CD14-positive monocyte (primary cell): Measurements from ENCODE around the gene DDA1. TPM values are rescaled to one million over a fixed set of nuclear protein-coding genes. Genes with fewer than 3 reads are reported as not detected.
"Not testable (repeated sequence)": the region's sequence is repeated elsewhere in the genome, so short reads cannot be mapped to it uniquely, and the experiment has no call there.

ENCODE experiments used
- DNase-seq, 3 donors: peaks; one replicate each; pipeline ENCODE4 v3.0.0-alpha.2; 2011 to 2022
- H2AFZ ChIP-seq: 2 replicates; pipeline ENCODE4 v1.6.0; 2012; ENCODE audit warnings: mild to moderate bottlenecking, low read depth, low read length, inconsistent platforms; ENCODE audit not compliant: insufficient read depth, poor library complexity, severe bottlenecking
- H3K27ac ChIP-seq, 2 donors: 1 replicate in 1 of 2; 2 replicates in 1 of 2; pipeline ENCODE4 v1.5.1; 2012 to 2013; ENCODE audit warnings: low read length in 2 of 2, control low read depth in 1 of 2, inconsistent platforms in 1 of 2, low read depth in 1 of 2, mild to moderate bottlenecking in 1 of 2
- H3K27me3 ChIP-seq, 2 donors: one replicate each; pipeline versions ENCODE4 v1.6.0 to v1.6.1; 2011 to 2013; ENCODE audit warnings: low read length in 2 of 2; ENCODE audit not compliant: control insufficient read depth in 2 of 2, insufficient read depth in 2 of 2
- H3K36me3 ChIP-seq, 2 donors: replicated peaks in 1 of 2; 1 replicate in 1 of 2; 2 replicates in 1 of 2; pipeline versions ENCODE4 v1.5.1 to v1.6.1; 2012 to 2013; ENCODE audit warnings: low read length in 2 of 2, control low read depth in 1 of 2, inconsistent platforms in 1 of 2, mild to moderate bottlenecking in 1 of 2; ENCODE audit not compliant: insufficient read depth in 2 of 2, control insufficient read depth in 1 of 2
- H3K4me1 ChIP-seq, 2 donors: 1 replicate in 1 of 2; 2 replicates in 1 of 2; pipeline versions ENCODE4 v1.5.1 to v1.6.1; 2012 to 2013; ENCODE audit warnings: low read length in 2 of 2, control low read depth in 1 of 2, inconsistent platforms in 1 of 2, mild to moderate bottlenecking in 1 of 2, moderate library complexity in 1 of 2; ENCODE audit not compliant: insufficient read depth in 2 of 2, control insufficient read depth in 1 of 2
- H3K4me2 ChIP-seq: replicated peaks from 2 replicates; pipeline ENCODE3; 2012; ENCODE audit warnings: low read length, moderate library complexity, mild to moderate bottlenecking; ENCODE audit not compliant: poor library complexity, severe bottlenecking; ENCODE audit errors: extremely low read depth
- H3K4me3 ChIP-seq, 3 experiments: fragments of 200-600 bp in 1 of 3; sonication (generic) in 1 of 3; replicated peaks in 1 of 3; 1 replicate in 2 of 3; 2 replicates in 1 of 3; pipeline ENCODE4 v1.5.1; 2011 to 2013; ENCODE audit warnings: low read length in 3 of 3, mild to moderate bottlenecking in 3 of 3, control low read depth in 2 of 3, low read depth in 2 of 3, inconsistent platforms in 1 of 3, moderate library complexity in 1 of 3
- H3K79me2 ChIP-seq: 2 replicates; pipeline ENCODE4 v1.6.0; 2012; ENCODE audit warnings: mild to moderate bottlenecking, control low read depth, inconsistent platforms, low read length, moderate library complexity; ENCODE audit not compliant: insufficient read depth
- H3K9ac ChIP-seq: 2 replicates; pipeline ENCODE4 v1.6.0; 2017; ENCODE audit warnings: low read length, mild to moderate bottlenecking; ENCODE audit not compliant: insufficient read depth, poor library complexity, severe bottlenecking
- H3K9me3 ChIP-seq, 2 donors: replicated peaks in 1 of 2; 1 replicate in 1 of 2; 2 replicates in 1 of 2; pipeline versions ENCODE4 v1.5.1 to v1.6.1; 2012 to 2013; ENCODE audit warnings: low read length in 2 of 2, control low read depth in 1 of 2; ENCODE audit not compliant: control insufficient read depth in 1 of 2, insufficient read depth in 1 of 2
- H4K20me1 ChIP-seq: 2 replicates; pipeline ENCODE4 v1.6.0; 2012; ENCODE audit warnings: mild to moderate bottlenecking, low read length, control low read depth, moderate library complexity; ENCODE audit not compliant: insufficient read depth
- H3K27ac Mint-ChIP-seq, 7 donors: one replicate each; pipeline ENCODE4 v1.8.0; 2020; ENCODE audit warnings: mild to moderate bottlenecking in 7 of 7, mixed read lengths in 7 of 7, moderate library complexity in 6 of 7, inconsistent platforms in 2 of 7
- H3K27me3 Mint-ChIP-seq, 3 donors: one replicate each; pipeline ENCODE4 v1.8.0; 2021 to 2022; ENCODE audit warnings: low read depth in 3 of 3, mild to moderate bottlenecking in 3 of 3, mixed read lengths in 3 of 3, moderate library complexity in 3 of 3, inconsistent platforms in 1 of 3
- H3K36me3 Mint-ChIP-seq, 2 donors: one replicate each; pipeline ENCODE4 v1.8.0; 2020; ENCODE audit warnings: mixed read lengths in 2 of 2, inconsistent platforms in 1 of 2, mild to moderate bottlenecking in 1 of 2
- H3K4me1 Mint-ChIP-seq: one replicate; pipeline ENCODE4 v1.8.0; 2020; ENCODE audit warnings: mild to moderate bottlenecking, mixed read lengths
- H3K4me3 Mint-ChIP-seq, 2 donors: one replicate each; pipeline ENCODE4 v1.8.0; 2020; ENCODE audit warnings: mild to moderate bottlenecking in 2 of 2, mixed read lengths in 2 of 2, moderate library complexity in 1 of 2
- H3K9me3 Mint-ChIP-seq, 7 donors: one replicate each; pipeline ENCODE4 v1.8.0; 2020 to 2022; ENCODE audit warnings: mixed read lengths in 7 of 7, mild to moderate bottlenecking in 6 of 7, moderate library complexity in 6 of 7, inconsistent platforms in 2 of 7
- WGBS: methylation state at CpG from one replicate; pipeline ENCODE4 v1.1.5; 2013; ENCODE audit warnings: missing lambda C conversion rate; ENCODE audit not compliant: insufficient coverage; 5-methylcytosine and 5-hydroxymethylcytosine counted together
- intact Hi-C, 2 donors: fragments of 100-400 bp; cut with micrococcal nuclease; formaldehyde crosslinking; loops; one replicate each; pipeline versions ENCODE4 v1.15.0 to v1.15.1; 2023
- polyA plus RNA-seq, 3 donors: library from polyadenylated mRNA; depleted of rRNA in 1 of 3; unstranded in 2 of 3; stranded (reverse) in 1 of 3; fragments of 300-500 nt in 2 of 3; fragments of >200 nt in 1 of 3; fragmentation: Illumina TruSeq in 2 of 3; gene quantifications; 1 replicate in 2 of 3; 2 replicates in 1 of 3; pipeline ENCODE4 v1.2.3, GENCODE V29; 2012 to 2021
- TF ChIP-seq, protein P1 (sequence below): fragments of 200-600 bp; IDR thresholded peaks from one replicate; pipeline ENCODE4 v1.8.0; 2022; ENCODE audit warnings: antibody characterized with exemption, mild to moderate bottlenecking

Gene DDA1
- polyA plus RNA-seq, 3 donors: 22.5 to 49.5 (median 23.8) TPM

DNA sequence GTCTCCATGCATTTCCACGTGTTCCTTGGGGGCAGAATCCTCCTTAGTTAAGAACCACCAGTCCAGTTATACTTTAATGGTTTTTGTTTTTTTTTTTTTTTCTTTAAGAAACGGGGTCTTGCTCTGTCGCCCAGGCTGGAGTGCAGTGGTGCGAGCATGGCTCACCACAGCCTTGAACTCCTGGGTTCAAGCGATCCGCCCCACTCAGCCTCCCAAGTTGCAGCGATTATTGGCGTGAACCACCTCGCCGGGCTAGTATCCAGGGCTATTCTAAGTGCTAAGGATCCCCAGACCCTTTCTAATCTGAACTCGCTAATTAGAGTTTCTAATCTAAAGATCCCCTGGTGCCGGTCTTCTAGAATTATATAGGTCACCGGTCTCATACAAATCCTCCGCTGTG is 15.8 kb upstream of the DDA1 start:
- no peaks in the 10 kb centered on the region for H3K27me3 ChIP-seq
- Mint-ChIP-seq H3K27me3 (peaks cover 0 to 8% (median 0%) of the 10 kb centered on the region in 3 donors), H3K36me3 (peaks cover 11 to 37% of the 10 kb centered on the region in 2 donors), H3K9me3 (peaks cover 4 to 12% (median 9%) of the 10 kb centered on the region in 7 donors), H3K4me1 (peaks cover 9% of the 10 kb centered on the region), H3K4me3 (no peak overlapping the region), H3K27ac (no peak overlapping the region)
- H3K79me2 ChIP-seq: peaks cover 9% of the 10 kb centered on the region
- H3K36me3 ChIP-seq: peaks cover 11 to 22% of the 10 kb centered on the region in 2 donors
- H3K4me2 ChIP-seq: no peak overlapping the region
- H3K4me3 ChIP-seq: no peak overlapping the region
- H3K9ac ChIP-seq: no peak overlapping the region
- H4K20me1 ChIP-seq: no peaks in the 10 kb centered on the region
- TF ChIP-seq, protein P1, sequence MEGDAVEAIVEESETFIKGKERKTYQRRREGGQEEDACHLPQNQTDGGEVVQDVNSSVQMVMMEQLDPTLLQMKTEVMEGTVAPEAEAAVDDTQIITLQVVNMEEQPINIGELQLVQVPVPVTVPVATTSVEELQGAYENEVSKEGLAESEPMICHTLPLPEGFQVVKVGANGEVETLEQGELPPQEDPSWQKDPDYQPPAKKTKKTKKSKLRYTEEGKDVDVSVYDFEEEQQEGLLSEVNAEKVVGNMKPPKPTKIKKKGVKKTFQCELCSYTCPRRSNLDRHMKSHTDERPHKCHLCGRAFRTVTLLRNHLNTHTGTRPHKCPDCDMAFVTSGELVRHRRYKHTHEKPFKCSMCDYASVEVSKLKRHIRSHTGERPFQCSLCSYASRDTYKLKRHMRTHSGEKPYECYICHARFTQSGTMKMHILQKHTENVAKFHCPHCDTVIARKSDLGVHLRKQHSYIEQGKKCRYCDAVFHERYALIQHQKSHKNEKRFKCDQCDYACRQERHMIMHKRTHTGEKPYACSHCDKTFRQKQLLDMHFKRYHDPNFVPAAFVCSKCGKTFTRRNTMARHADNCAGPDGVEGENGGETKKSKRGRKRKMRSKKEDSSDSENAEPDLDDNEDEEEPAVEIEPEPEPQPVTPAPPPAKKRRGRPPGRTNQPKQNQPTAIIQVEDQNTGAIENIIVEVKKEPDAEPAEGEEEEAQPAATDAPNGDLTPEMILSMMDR: no peak
- WGBS: 100% methylated on average over 8 of the region's 14 CpGs
- peaks cover 12 to 15% of the 10 kb centered on the region in 2 donors for H3K4me1 ChIP-seq
- no peak overlapping the region for H2AFZ ChIP-seq
- H3K9me3 ChIP-seq: peaks cover 6 to 10% of the 10 kb centered on the region in 2 donors
- DNase-seq: no peak
- no peak overlapping the region for H3K27ac ChIP-seq
- intact Hi-C loops: loop anchor here (5.0 to 10.0 kb wide), 2 partner anchors 91 to 94 kb away; no protein-coding TSS in a partner anchor

DNA sequence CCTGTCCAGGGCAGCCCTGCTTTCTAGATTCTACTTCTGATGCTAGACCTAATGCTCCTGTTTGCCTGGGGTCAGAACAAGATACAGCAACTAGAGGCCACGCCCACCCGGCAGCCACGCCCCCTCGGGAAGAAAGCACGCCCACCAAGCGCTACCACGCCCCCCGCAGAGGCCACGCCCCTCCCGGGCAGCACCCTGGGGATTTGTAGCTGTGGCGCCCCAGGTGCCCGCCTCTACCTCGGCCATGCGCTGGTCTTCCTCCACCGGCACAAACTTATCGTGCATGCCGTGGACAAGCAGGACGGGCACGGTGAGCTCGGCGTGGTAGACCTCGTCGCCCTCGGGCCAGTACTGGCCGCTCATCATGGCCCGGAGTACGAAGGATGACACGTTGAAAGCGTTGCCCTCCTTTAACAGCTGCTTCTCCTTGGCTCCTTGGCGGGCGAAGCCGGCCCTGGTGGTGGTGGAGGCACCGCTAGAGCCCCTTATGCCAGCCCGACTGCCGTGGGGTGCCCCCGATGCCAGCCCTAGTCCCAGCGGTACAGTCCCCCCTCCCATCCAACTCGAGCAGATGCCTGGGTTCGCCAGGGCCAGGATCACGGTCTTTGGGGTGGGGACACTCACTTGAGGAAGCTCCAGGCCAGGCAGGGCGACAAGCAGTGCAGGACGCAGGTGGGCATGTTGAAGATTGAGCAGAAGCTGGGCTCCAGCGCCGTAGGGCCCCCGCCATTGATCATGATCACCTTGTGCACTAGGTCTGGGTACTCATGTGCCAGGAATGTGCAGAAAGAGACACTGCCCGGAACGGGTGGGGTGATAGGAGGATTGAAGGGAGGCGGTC is 15.1 kb upstream of the DDA1 start:
- Mint-ChIP-seq H3K4me1 (peaks cover 9% of the 10 kb centered on the region), H3K9me3 (peaks cover 4 to 14% (median 12%) of the 10 kb centered on the region in 7 donors), H3K4me3 (no peak overlapping the region), H3K36me3 (peaks cover 14 to 44% of the 10 kb centered on the region in 2 donors), H3K27me3 (peaks cover 0 to 6% (median 0%) of the 10 kb centered on the region in 3 donors), H3K27ac (no peak overlapping the region)
- Histone ChIP-seq H3K27me3 (no peaks in the 10 kb centered on the region), H3K79me2 (peaks cover 14% of the 10 kb centered on the region), H3K9ac (no peak overlapping the region), H3K27ac (no peak overlapping the region), H3K4me3 (no peak overlapping the region), H3K4me1 (peaks cover 12 to 15% of the 10 kb centered on the region in 2 donors), H3K36me3 (peaks cover 11 to 27% of the 10 kb centered on the region in 2 donors), H3K9me3 (peaks cover 6 to 12% of the 10 kb centered on the region in 2 donors), H2AFZ (no peak overlapping the region), H3K4me2 (no peak overlapping the region), H4K20me1 (no peaks in the 10 kb centered on the region)
- DNase-seq: no peak
- TF ChIP-seq, protein P1: no peak
- 91% methylated on average over 48 of the region's 48 CpGs for WGBS
- intact Hi-C loops: loop anchor here (5.0 to 10.0 kb wide), 2 partner anchors 91 to 93 kb away; no protein-coding TSS in a partner anchor

DNA sequence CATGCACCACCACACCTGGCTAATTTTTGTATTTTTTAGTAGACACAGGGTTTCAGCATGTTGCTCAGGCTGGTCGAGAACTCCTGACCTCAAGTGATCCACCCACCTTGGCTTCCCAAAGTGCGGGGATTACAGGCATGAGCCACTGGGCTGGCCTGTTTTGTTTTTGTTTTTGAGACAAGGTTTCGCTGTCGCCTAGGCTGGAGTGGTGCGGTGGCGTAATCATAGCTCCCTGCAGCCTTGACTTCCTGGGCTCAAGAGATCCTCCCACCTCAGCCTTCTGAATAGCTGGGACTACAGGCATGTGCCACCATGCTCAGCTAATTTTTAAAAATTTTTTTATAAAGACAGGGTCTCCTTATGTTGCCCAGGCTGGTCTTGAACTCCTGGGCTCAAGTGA is 13.8 kb upstream of the DDA1 start:
- not testable (repeated sequence) for H3K4me1 Mint-ChIP-seq

More for the DNA sequence above, 13.8 kb upstream of the DDA1 start:
- H3K27me3 Mint-ChIP-seq, H3K27ac ChIP-seq, H3K27me3 ChIP-seq, H3K9ac ChIP-seq, H3K4me3 Mint-ChIP-seq, H3K4me2 ChIP-seq, H4K20me1 ChIP-seq, H2AFZ ChIP-seq, DNase-seq, H3K27ac Mint-ChIP-seq, H3K4me3 ChIP-seq: not testable (repeated sequence)
- Histone ChIP-seq H3K79me2 (peaks cover 14% of the 10 kb centered on the region), H3K36me3 (peaks cover 11 to 27% of the 10 kb centered on the region in 2 donors), H3K9me3 (peaks cover 6 to 12% of the 10 kb centered on the region in 2 donors), H3K4me1 (peaks cover 8 to 10% of the 10 kb centered on the region in 2 donors)
- no CpG with 5 or more reads among the region's 6 CpGs for WGBS
- peaks cover 4 to 14% (median 12%) of the 10 kb centered on the region in 7 donors for H3K9me3 Mint-ChIP-seq
- intact Hi-C loops: loop anchor here in 1 of 2 donors (10.0 kb wide), 1 partner anchor 89 kb away; no protein-coding TSS in a partner anchor
- peaks cover 12 to 49% of the 10 kb centered on the region in 2 donors for H3K36me3 Mint-ChIP-seq
